ENCODE measurements around the gene RNF150.
"Not testable (repeated sequence)": the region's sequence is repeated elsewhere in the genome, so short reads cannot be mapped to it uniquely, and the experiment has no call there.

Gene RNF150

GRCh38 chr4:141075553-141075952 is 57.7 kb downstream of the RNF150 start:
- DNase-seq (ENCODE audit: low spot score), result no peak

DNA sequence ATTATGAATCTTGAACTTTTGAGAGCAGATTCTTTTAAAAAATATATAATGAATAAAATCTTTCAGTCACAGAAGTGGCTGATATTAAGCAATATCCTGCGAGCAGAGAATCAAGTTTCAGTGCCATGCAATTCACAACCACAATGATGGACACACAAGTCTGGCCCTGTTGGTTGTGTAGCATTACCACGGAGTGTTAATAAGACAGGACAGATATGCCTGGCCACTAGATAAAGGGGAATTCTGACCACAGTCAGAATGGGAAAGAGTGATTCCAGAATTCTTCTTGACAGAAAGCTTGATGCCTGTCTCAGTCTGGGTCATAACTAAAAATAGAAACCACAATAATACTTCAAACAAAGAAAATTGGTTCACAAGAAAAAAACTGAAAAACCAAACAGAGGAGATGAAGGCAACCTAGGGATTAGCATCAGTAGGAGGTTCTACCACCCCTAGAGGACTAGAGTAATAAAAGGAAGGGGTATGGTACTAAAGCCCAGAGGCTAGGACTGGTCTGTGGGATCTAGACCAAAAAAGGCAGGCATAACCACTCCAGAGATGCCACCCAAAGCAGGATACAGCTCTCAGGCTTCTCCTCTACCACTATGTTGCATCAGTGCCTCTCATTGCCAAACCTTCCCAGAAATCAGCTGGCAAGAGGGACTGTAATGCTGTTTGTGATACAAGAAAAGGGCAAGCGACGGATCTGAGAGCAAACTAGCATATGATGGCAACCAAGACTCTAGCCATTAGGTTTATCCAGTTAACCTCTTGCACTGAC is 59.0 kb downstream of the RNF150 start:
- no peak for DNase-seq (ENCODE audit: low spot score)

- DNase-seq (ENCODE audit: low spot score), result no peak
Measured at GRCh38 chr4:141066690-141067089, 66.6 kb downstream of the RNF150 start.

GRCh38 chr4:141065872-141066271 is 67.4 kb downstream of the RNF150 start:
- DNase-seq (ENCODE audit: low spot score), result no peak

DNA sequence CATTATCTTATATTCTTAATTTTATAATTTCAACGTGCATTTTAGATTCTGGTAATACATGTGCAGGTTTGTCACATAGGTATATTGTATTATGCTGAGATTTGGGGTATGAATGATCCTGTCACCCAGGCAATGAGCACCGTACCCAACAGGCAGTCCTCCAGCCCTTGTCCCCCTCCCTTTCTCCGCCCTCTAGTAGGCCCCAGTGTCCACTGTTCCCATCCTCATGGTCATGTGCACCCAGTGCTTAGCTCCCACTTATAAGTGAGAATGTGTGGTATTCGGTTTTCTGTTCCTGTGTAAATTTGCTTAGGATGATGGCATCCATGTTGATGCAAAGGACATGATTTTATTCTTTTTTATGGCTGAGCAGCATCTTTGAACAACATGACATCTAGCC is 70.6 kb downstream of the RNF150 start:
- no peak for DNase-seq (ENCODE audit: low spot score)

DNA sequence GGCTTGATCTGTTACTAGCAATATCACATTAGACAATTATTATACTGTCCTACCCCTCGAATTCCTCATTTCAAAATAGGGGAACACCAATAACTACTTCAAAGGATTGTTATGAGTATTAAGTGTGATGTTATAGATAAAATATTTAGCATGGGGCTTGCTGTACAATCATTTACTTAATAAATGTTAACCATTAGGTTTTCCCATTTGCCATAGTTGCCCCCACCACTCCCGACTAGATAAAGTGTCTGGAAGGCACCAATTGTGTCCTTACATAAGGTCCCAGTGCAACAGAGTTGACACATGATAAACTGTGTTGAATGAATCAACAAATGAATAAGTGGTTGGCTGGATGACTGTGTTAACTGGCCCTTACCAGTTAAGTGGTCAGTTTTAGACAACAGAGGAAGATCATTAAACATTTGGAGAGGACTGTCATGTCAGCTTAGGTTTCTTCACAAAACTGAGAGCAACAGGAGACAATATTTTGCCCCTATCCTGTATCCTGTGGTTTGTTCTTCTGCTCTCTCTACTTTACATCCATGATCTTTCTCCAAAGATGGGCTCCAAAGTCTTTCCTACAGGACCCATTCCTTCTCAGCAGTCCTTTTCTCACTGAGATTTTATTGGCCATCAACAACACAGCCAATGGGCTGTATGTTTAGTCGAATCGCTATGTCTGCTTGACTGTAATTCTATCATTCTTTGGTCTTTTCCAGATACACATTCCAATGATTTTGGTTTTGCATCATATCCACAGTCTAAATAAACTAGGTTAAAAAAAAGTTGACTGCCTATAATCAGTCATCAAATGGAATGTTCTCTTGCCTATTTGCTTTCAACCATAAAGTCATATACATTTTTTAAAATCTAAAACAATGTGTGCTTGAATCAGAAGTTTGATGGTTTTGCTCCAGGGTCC is 74.4 kb downstream of the RNF150 start:
- no peak for DNase-seq (ENCODE audit: low spot score)

DNA sequence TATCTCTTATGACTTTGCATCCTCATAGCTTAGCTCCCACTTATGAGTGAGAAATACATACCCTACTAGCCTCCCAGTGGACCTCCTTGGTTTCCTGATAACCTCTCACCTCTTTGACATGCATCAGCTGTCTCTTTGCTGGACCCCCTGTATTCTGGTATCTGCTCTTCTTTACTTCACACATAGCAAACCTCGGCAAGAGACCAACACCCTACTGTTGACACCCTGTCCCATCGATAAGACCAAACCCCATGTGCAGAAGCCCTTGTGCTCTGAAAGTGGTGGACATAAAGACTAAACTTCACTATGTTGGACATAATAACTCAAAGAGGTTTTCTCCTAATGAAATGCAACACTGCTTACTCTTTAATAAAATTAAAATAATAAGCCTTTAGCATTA is 75.7 kb downstream of the RNF150 start:
- no peak for DNase-seq (ENCODE audit: low spot score)

GRCh38 chr4:141056473-141056872 is 76.8 kb downstream of the RNF150 start:
- DNase-seq (ENCODE audit: low spot score), result no peak

DNA sequence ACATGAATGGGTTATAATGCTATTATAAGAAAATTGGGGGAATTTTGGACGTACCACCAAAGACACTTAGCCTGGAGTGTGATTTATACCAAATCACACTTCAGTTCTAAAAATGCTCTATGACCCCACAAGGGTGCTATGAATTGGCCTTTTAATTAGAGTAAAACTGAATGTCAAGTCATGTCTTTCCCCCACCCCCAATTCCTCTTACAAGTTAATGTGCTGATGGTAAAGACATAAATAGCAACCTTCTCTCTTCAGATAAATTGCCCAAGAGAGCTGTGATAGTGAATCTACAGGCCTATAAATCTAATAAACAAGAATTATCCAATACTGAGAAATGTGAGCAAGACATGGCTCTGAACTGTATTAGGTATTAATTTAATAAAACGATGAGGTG is 78.8 kb downstream of the RNF150 start:
- no peak for DNase-seq (ENCODE audit: low spot score)

DNA sequence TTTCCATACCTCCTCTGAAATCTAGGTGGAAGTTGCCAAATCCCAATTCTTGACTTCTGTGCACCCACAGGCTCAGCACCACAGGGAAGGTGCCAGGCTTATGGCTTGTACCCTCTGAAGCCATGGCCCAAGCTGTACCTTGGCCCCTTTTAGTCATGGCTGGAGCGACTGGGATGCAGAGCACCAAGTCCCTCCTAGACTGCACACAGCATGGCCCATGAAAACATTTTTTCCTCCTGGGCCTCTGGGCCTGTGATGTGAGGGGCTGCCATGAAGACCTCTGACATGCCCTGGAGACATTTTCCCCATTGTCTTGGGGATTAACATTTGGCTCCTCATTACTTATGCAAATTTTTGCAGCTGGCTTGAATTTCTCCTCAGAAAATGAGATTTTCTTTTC is 82.3 kb downstream of the RNF150 start:
- DNase-seq (ENCODE audit: low spot score), result not testable (repeated sequence)

DNA sequence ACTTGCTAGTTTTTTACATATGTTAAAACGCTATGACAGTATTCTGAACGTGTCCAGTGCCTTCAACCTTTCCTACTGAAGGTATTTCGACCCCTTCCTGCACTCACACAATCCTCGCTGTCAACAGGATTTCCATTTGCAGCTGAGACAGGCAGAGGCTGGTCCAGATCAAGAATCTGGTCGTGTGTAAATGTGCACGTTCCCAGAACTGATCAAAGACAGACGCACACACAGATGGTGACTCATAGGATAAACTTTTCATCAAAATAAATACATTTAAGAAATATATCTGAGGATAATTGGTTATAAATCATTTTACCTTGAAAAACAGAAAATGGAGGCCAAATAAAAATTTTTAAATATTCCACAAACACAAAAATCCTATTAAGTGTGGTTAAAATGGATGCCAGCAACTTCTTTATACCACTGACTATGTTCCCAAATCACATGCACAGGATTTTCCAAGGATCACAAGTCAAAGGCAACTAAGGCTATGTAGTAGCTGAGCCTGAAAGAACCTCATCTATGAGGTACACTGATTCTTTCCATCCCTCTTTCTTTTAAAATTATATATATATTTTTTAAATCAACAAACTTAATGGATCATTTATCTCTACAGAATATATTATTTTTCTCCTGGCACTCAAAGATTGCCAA is 85.9 kb downstream of the RNF150 start:
- DNase-seq (ENCODE audit: low spot score), result no peak

DNA sequence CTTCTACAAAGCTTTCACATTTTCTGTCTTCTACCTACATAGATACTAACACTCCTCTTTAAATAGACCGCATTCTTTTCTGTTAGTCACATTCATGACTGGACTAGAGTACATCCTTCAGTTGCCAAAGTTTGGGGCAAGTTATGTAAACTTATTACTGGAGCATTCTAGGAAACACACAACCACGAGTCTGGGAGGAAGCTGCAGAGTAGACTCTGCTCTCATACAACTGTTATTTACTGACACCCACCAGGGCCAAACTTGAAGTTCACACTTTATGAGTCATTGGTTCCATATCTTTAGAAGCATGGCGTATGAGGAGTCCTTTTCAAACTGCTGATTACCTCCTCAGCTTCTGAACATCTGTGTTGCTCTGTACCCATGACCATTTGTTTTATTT is 87.0 kb downstream of the RNF150 start:
- no peak for DNase-seq (ENCODE audit: low spot score)

DNA sequence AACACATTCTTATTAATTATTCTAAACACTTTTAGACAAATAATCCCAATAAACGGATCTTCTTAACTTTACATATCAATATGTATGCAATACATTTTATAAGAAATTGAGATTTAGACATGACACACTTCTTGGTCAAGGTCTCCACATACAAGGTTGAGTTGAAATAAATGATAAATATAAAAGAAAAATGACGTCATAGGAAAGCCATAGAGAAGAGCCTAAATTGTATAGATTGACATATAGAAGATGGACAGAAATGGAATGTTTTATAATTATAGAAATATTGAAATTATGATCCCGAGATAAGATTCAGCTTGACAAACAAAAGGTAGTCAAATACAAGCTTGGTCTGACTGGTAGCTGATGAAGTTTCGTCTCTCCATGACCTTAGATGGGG is 87.4 kb downstream of the RNF150 start:
- DNase-seq (ENCODE audit: low spot score), result no peak

- DNase-seq (ENCODE audit: low spot score), result no peak
Measured at GRCh38 chr4:141041021-141041476, 92.2 kb downstream of the RNF150 start.

DNA sequence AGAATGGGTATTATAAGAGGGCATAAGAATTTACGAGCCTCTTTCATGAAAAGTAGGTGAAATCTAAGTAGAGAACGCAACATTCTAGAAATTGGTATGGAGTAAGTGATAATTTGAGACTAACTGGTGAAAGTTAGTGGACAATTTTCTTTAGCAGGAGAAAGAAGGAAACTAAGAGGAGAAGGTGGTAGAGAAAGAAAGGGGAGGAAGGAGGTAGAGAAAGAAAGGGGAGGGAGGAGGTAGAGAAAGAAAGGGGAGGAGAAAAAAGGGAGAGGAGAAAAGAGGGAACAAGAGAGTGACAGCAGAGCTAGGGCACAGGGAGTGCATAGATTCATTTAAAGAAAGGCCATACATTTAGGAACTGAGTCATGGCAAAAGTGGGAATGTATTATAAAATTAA is 94.1 kb downstream of the RNF150 start:
- DNase-seq (ENCODE audit: low spot score), result no peak

DNA sequence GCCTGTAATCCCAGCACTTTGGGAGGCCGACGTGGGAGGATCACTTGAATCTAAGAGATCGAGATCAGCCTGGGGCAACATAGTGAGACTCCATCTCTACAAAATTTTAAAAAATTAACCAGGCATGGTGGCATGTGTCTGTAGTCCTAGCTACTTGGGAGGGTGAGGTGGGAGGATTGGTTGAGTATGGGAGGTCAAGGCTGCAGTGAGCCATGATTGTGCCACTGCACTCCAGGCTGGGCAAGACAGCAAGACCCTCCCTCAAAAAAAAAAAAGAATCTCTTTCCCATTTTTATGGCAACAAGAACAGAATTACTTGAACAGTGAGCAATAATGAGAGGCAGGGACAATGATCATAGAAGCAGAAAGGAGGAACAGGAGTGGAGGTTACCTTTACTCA is 94.8 kb downstream of the RNF150 start:
- DNase-seq (ENCODE audit: low spot score), result no peak

DNA sequence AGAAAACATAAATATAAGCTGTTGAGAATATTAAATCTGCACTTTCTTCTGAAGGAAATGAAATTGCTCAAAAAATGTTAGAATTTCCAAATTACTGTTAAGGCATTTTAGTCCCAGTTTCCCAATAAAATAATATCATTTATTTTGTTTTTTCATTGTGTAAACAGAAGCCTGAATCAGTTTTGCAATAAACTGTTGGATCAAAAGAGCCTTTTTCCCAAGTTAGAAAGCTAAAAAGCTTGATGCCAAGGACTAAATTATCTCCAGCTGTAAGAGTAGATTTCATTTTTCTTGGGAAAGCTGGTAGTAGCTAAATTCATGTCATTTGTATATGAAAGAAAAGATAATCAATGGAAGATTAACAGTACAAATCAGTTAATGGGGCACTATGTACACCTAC is 95.8 kb downstream of the RNF150 start:
- no peak for DNase-seq (ENCODE audit: low spot score)

- no peak for DNase-seq (ENCODE audit: low spot score)
Measured at GRCh38 chr4:141036786-141037185, 96.5 kb downstream of the RNF150 start.

- DNase-seq (ENCODE audit: low spot score), result no peak
Measured at GRCh38 chr4:141035920-141036319, 97.3 kb downstream of the RNF150 start.

DNA sequence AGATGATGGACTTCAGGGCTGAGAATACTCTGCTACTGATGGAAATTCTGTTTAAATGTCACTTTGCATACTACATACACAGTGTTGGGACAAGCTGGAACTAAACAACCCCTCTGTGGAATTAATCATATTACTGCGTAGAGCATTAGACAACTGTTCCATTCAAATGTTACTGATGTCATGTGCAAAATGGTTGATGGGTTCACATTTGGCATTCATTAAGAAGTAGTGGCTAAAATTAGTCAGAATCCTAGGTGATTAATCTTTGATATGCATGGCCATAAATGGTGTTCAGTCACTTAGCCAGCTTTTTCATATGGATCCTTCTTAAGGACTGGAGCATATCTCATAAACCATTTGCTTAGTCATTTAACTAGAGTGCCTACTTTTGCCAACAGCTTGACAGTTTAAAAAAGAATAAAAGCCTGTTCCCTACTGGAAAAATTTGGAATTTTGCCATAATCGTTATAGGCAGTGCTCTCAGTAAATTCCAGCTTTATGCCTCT is 105.2 kb downstream of the RNF150 start:
- no peak for DNase-seq (ENCODE audit: low spot score)

- DNase-seq (ENCODE audit: low spot score), result no peak
Measured at GRCh38 chr4:141027421-141027820, 105.8 kb downstream of the RNF150 start.

DNA sequence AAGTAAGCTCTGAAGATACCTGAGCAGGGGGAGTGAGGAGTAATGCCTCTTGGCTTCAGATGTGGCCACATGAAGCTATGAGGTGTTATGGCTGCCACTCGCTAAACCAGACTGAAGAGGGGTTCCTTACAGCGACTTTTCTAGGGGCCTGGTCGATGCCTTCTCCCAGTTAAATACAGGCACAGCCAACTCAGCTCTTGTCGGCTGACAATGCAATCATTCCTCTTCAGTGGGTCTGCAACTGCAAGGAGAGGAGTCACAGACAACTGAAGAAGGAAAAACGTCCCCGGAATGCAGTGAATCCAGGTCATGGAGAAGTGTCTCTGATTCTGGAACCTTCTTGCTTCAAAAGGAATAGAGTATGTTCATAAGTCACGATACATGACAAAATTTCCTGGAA is 106.4 kb downstream of the RNF150 start:
- no peak for DNase-seq (ENCODE audit: low spot score)

Data from putamen (tissue), 1 donor.